Measurements from ENCODE around the gene BACE1. TPM values are rescaled to one million over a fixed set of nuclear protein-coding genes. Genes with fewer than 3 reads are reported as not detected.
"Not testable (repeated sequence)": the region's sequence is repeated elsewhere in the genome, so short reads cannot be mapped to it uniquely, and the experiment has no call there.

BACE1 gene
- total and polyA plus RNA-seq, 10 of the 15 experiments (the other 5 are each of a cell fraction or from before 2014, with no cell fraction given), result 0.07 to 1.6 (median 0.32) TPM

- TF ChIP-seq PAX5 (IDR thresholded peaks at IDR 0.05; ENCODE audit: borderline replicate concordance, low read depth, low read length), result no peak
- peak; percentile 64 for TF ChIP-seq SIX5 (IDR thresholded peaks at IDR 0.05; ENCODE audit: low read depth, low read length, severe bottlenecking)
- no peak for TF ChIP-seq JUNB (IDR thresholded peaks at IDR 0.05)
- no peak for TF ChIP-seq ATF3 (IDR thresholded peaks at IDR 0.05; ENCODE audit: borderline replicate concordance, extremely low read depth, low read depth, low read length)
- peak; percentile 58; the same call in 1 of the 2 replicates for TF ChIP-seq MAX (IDR thresholded peaks at IDR 0.05; ENCODE audit: low read depth, low read length)
- TF ChIP-seq RB1 (IDR thresholded peaks at IDR 0.05; ENCODE audit: borderline replicate concordance), result 0 out of 2 replicates have a peak, but pooled peaks have one; percentile 20
- TF ChIP-seq ZNF217 (IDR thresholded peaks at IDR 0.05), result no peak
Measured at GRCh38 chr11:117327567-117328374, 11.7 kb upstream of the BACE1 start, which contains the start of gene CEP164 (continued).

- H3K27me3 ChIP-seq (replicated peaks in 1 of 2; ENCODE audit: control insufficient read depth in 2 of 2, insufficient read depth in 2 of 2, low read length in 1 of 2); FAIRE-seq; H3K36me3 ChIP-seq (ENCODE audit: control insufficient read depth in 2 of 2, insufficient read depth in 2 of 2, low read length in 1 of 2); H3K79me2 ChIP-seq (ENCODE audit: control insufficient read depth, insufficient read depth, low read length); H4K20me1 ChIP-seq (ENCODE audit: control insufficient read depth, insufficient read depth); BruUV-seq (replicated peaks); H3K4me1 ChIP-seq (ENCODE audit: control insufficient read depth, insufficient read depth, low read length); DNase-seq (ENCODE audit: low read depth, low spot score); H3K9ac ChIP-seq (ENCODE audit: control insufficient read depth, insufficient read depth, low read length); ATAC-seq; H3K4me2 ChIP-seq (ENCODE audit: control insufficient read depth, insufficient read depth); H3K9me3 ChIP-seq (replicated peaks; ENCODE audit: control insufficient read depth, insufficient read depth, low read length); in situ Hi-C loops (cut with MboI): not testable (repeated sequence)
- ChIA-PET CTCF (interaction anchor here (1.0 to 2.3 kb wide), 5 partner anchors 9 to 294 kb away, joined by 3 to 7 read pairs (median 3); partner anchors contain the start of gene PCSK7), SMC1A (ENCODE audit: uncharacterized antibody, unreplicated experiment) (interaction anchor here (1.5 to 1.6 kb wide), 2 partner anchors 49 to 96 kb away, joined by 3 to 5 read pairs; partner anchors contain the start of gene PCSK7), POLR2A (interaction anchor here (0.6 to 1.8 kb wide), 6 partner anchors 8 to 1408 kb away, joined by 3 to 7 read pairs (median 4); partner anchors contain the start of gene ZPR1), RAD21 (ENCODE audit: unreplicated experiment) (interaction anchor here (0.6 to 1.8 kb wide), 6 partner anchors 24 to 149 kb away, joined by 3 to 8 read pairs (median 5); partner anchors contain the start of genes PCSK7 and SIDT2)
- Histone ChIP-seq H3K4me3 (peak overlapping the region; percentile 82; the same call in 1 of the 2 replicates), H2AFZ (ENCODE audit: control insufficient read depth, low read depth, low read length) (peak overlapping the region; percentile 52), H3K27ac (ENCODE audit: control insufficient read depth, insufficient read depth) (peak overlapping the region; percentile 39)
- 0% methylated on average over 4 of the region's 5 CpGs for WGBS (ENCODE audit: insufficient coverage, insufficient replicate concordance, low lambda C conversion rate, missing lambda C conversion rate)
- intact Hi-C loops (cut with micrococcal nuclease; ENCODE audit: unreplicated experiment), result loop anchor here (2.0 kb wide), 1 partner anchor 94 kb away; the partner anchor contains the start of genes PCSK7 and RNF214
- 0 out of 2 replicates have a peak, but pooled peaks have one; percentile 24 for TF ChIP-seq MLLT1 (IDR thresholded peaks at IDR 0.05)
Measured at GRCh38 chr11:117327255-117327566, 11.2 kb upstream of the BACE1 start.

All from GM12878 (cell line).